H9 (cell line): ENCODE data around the gene PCNX4. TPM values are rescaled to one million over a fixed set of nuclear protein-coding genes. Genes with fewer than 3 reads are reported as not detected.

Experiments used
- DNase-seq: peaks from one replicate; pipeline ENCODE4 v3.0.0-alpha.2; 2017
- H2AFZ ChIP-seq: one replicate; pipeline ENCODE4 v1.6.1; 2013; ENCODE audit warnings: mild to moderate bottlenecking, low read length, control low read depth, moderate library complexity
- H2AK5ac ChIP-seq: 2 replicates; pipeline ENCODE4 v1.6.1; 2013; ENCODE audit warnings: low read length, control low read depth, mixed read lengths; ENCODE audit not compliant: insufficient read length
- H2BK120ac ChIP-seq: one replicate; pipeline ENCODE4 v1.6.1; 2013; ENCODE audit warnings: low read depth, mild to moderate bottlenecking, low read length, control low read depth, inconsistent platforms; ENCODE audit not compliant: poor library complexity, severe bottlenecking
- H2BK12ac ChIP-seq: 2 replicates; pipeline ENCODE4 v1.6.1; 2013; ENCODE audit warnings: low read length, control low read depth, mixed read lengths, low read depth; ENCODE audit not compliant: insufficient read length
- H2BK15ac ChIP-seq: 2 replicates; pipeline ENCODE4 v1.6.1; 2013; ENCODE audit warnings: low read depth, low read length, control low read depth
- H2BK20ac ChIP-seq: one replicate; pipeline ENCODE4 v1.6.1; 2013; ENCODE audit warnings: low read depth, mild to moderate bottlenecking, low read length, control low read depth, inconsistent platforms; ENCODE audit not compliant: poor library complexity, severe bottlenecking
- H2BK5ac ChIP-seq: 2 replicates; pipeline ENCODE4 v1.6.1; 2013; ENCODE audit warnings: low read length, control low read depth, mixed read lengths; ENCODE audit not compliant: insufficient read length
- H3K14ac ChIP-seq: 2 replicates; pipeline ENCODE4 v1.6.1; 2013; ENCODE audit warnings: low read length, control low read depth; ENCODE audit not compliant: insufficient read depth
- H3K18ac ChIP-seq: 2 replicates; pipeline ENCODE4 v1.6.1; 2013; ENCODE audit warnings: low read depth, mild to moderate bottlenecking, mixed read lengths, low read length, control low read depth; ENCODE audit not compliant: insufficient read length
- H3K23ac ChIP-seq: 2 replicates; pipeline ENCODE4 v1.6.1; 2013; ENCODE audit warnings: low read length, control low read depth, mixed read lengths, low read depth; ENCODE audit not compliant: insufficient read length
- H3K23me2 ChIP-seq: 2 replicates; pipeline ENCODE4 v1.6.1; 2013; ENCODE audit warnings: low read depth, mild to moderate bottlenecking, mixed read lengths, low read length, control low read depth; ENCODE audit not compliant: insufficient read length, poor library complexity, severe bottlenecking
- H3K27ac ChIP-seq: 2 replicates; pipeline ENCODE4 v1.5.1; 2013; ENCODE audit warnings: low read length, control low read depth, mixed read lengths, low read depth; ENCODE audit not compliant: insufficient read length
- H3K27me3 ChIP-seq: 2 replicates; pipeline ENCODE4 v1.6.1; 2013; ENCODE audit warnings: low read length, control low read depth, inconsistent platforms; ENCODE audit not compliant: insufficient read depth
- H3K4ac ChIP-seq: 2 replicates; pipeline ENCODE4 v1.6.1; 2013; ENCODE audit warnings: low read depth, mild to moderate bottlenecking, control low read depth, inconsistent platforms, low read length, moderate library complexity
- H3K4me1 ChIP-seq: 2 replicates; pipeline ENCODE4 v1.6.1; 2013; ENCODE audit warnings: low read length, control low read depth, inconsistent platforms; ENCODE audit not compliant: insufficient read depth
- H3K4me2 ChIP-seq: 2 replicates; pipeline ENCODE4 v1.6.1; 2013; ENCODE audit warnings: low read length, control low read depth, mixed read lengths; ENCODE audit not compliant: insufficient read length, insufficient read depth
- H3K56ac ChIP-seq: 2 replicates; pipeline ENCODE4 v1.6.1; 2013; ENCODE audit warnings: low read depth, mild to moderate bottlenecking, mixed read lengths, low read length, control low read depth; ENCODE audit not compliant: insufficient read length
- H3K79me1 ChIP-seq: 2 replicates; pipeline ENCODE4 v1.6.1; 2013; ENCODE audit warnings: low read depth, mild to moderate bottlenecking, moderate library complexity, low read length, control low read depth, inconsistent platforms; ENCODE audit not compliant: insufficient read depth, poor library complexity, severe bottlenecking
- H3K79me2 ChIP-seq: 2 replicates; pipeline ENCODE4 v1.6.1; 2013; ENCODE audit warnings: low read length, control low read depth, inconsistent platforms; ENCODE audit not compliant: insufficient read depth
- H3K9ac ChIP-seq: 2 replicates; pipeline ENCODE4 v1.6.1; 2013; ENCODE audit warnings: low read length, control low read depth, mixed read lengths; ENCODE audit not compliant: insufficient read length; ENCODE audit errors: extremely low read depth
- H3K9me3 ChIP-seq: one replicate; pipeline ENCODE4 v1.6.1; 2013; ENCODE audit warnings: low read depth, low read length, inconsistent platforms; ENCODE audit not compliant: control insufficient read depth
- H3T11ph ChIP-seq: one replicate; pipeline ENCODE4 v1.6.1; 2013; ENCODE audit warnings: mild to moderate bottlenecking, low read length, control low read depth, inconsistent platforms
- H4K20me1 ChIP-seq: one replicate; pipeline ENCODE4 v1.6.1; 2013; ENCODE audit not compliant: control insufficient read depth, insufficient read length, insufficient read depth
- H4K5ac ChIP-seq: 2 replicates; pipeline ENCODE4 v1.6.1; 2013; ENCODE audit warnings: low read depth, mild to moderate bottlenecking, mixed read lengths, low read length, control low read depth; ENCODE audit not compliant: insufficient read length
- H4K8ac ChIP-seq: replicated peaks from 2 replicates; pipeline ENCODE4 v1.6.1; 2013; ENCODE audit warnings: low read length, control low read depth, mixed read lengths, low read depth; ENCODE audit not compliant: insufficient read length
- H4K91ac ChIP-seq: 2 replicates; pipeline ENCODE4 v1.6.1; 2013; ENCODE audit warnings: low read depth, mild to moderate bottlenecking, moderate library complexity, mixed read lengths, low read length, control low read depth; ENCODE audit not compliant: insufficient read length
- H3K27ac Mint-ChIP-seq, 3 experiments: 2 replicates in 2 of 3; 3 replicates in 1 of 3; pipeline ENCODE4 v1.8.0; 2020 to 2021; ENCODE audit warnings: mixed read lengths in 3 of 3, mild to moderate bottlenecking in 1 of 3, moderate library complexity in 1 of 3
- H3K27me3 Mint-ChIP-seq: 2 replicates; pipeline ENCODE4 v1.8.0; 2021; ENCODE audit warnings: low read depth, mild to moderate bottlenecking, moderate library complexity, mixed read lengths
- H3K36me3 Mint-ChIP-seq, 3 experiments: 2 replicates in 2 of 3; 3 replicates in 1 of 3; pipeline ENCODE4 v1.8.0; 2020 to 2021; ENCODE audit warnings: low read depth in 3 of 3, mixed read lengths in 3 of 3; ENCODE audit not compliant: insufficient read depth in 1 of 3
- H3K4me1 Mint-ChIP-seq, 2 experiments: 2 replicates each; pipeline ENCODE4 v1.8.0; 2020; ENCODE audit warnings: mixed read lengths in 2 of 2
- H3K4me3 Mint-ChIP-seq, 2 experiments: 2 replicates in 1 of 2; 3 replicates in 1 of 2; pipeline ENCODE4 v1.8.0; 2020 to 2021; ENCODE audit warnings: mild to moderate bottlenecking in 2 of 2, mixed read lengths in 2 of 2, moderate library complexity in 1 of 2
- H3K9me3 Mint-ChIP-seq, 2 experiments: 2 replicates in 1 of 2; 3 replicates in 1 of 2; pipeline ENCODE4 v1.8.0; 2020; ENCODE audit warnings: mild to moderate bottlenecking in 2 of 2, mixed read lengths in 2 of 2, moderate library complexity in 1 of 2
- WGBS: extraction: QIAGEN DNeasy Blood & Tissue Kit; methylation state at CpG from one replicate; pipeline ENCODE4 v1.1.7; 2013; ENCODE audit warnings: missing lambda C conversion rate, low lambda C conversion rate, mixed read lengths; ENCODE audit not compliant: insufficient read length; ENCODE audit errors: extremely low coverage; 5-methylcytosine and 5-hydroxymethylcytosine counted together
- total RNA-seq: library from RNA; stranded (reverse); gene quantifications from 2 replicates; pipeline ENCODE4 v1.2.1, GENCODE V29; 2021
- TF ChIP-seq, protein P1 (sequence below): fragments of 200-600 bp; sonication (generic); conservative IDR thresholded peaks from 3 replicates; pipeline ENCODE4 v1.8.0; 2021; ENCODE audit warnings: antibody characterized with exemption, mild to moderate bottlenecking

PCNX4 gene
- total RNA-seq, 1 experiment from 2014 or later, result 40.0 TPM

DNA sequence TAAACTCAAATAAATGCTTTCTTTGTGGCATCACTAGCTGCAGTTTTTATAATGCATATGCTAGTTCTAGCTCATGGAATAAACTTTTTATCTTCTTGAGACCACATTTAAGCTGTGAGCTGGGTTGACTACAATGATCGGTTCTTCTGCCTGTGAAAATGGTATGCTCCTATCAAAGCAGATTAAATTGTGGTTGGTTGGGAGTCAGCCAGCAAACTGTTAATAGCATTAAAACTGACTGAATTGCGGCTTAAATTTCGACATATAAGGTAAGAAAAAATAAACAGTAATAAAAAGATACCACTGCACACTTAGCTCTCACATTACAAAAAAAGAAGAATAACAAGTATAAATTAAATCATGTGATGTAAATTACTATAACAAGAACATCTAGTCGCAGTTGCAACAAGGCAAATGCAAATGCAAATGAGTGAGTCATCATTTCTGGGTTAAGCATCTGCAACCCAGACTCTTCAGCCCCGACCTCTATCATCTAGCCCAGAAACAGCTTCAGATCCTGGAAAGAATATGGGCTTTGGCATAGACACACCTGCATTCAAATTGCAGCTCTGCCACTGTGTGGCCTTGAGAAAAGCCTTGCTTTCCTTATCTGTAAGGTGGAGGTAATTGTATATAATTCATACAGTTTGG is 93.3 kb downstream of the PCNX4 start:
- Histone ChIP-seq H3K23ac (no peak overlapping the region), H2AK5ac (no peak overlapping the region), H3K79me2 (no peaks in the 10 kb centered on the region), H3K4ac (no peak overlapping the region), H3K18ac (no peak overlapping the region), H3K79me1 (no peaks in the 10 kb centered on the region), H2BK20ac (no peak overlapping the region), H3K27ac (no peak overlapping the region), H4K5ac (no peak overlapping the region), H3K23me2 (no peaks in the 10 kb centered on the region), H4K8ac (no peak overlapping the region), H3K9me3 (no peaks in the 10 kb centered on the region), H3K4me1 (no peaks in the 10 kb centered on the region), H2BK15ac (no peak overlapping the region), H2AFZ (no peak overlapping the region), H3K14ac (no peak overlapping the region), H4K91ac (no peak overlapping the region), H2BK120ac (no peak overlapping the region), H3K56ac (no peak overlapping the region), H4K20me1 (no peaks in the 10 kb centered on the region), H3K27me3 (no peaks in the 10 kb centered on the region; the same call in 1 of the 2 replicates), H2BK5ac (no peak overlapping the region), H2BK12ac (no peak overlapping the region), H3T11ph (no peak overlapping the region), H3K4me2 (no peak overlapping the region), H3K9ac (no peak overlapping the region)
- no CpG with 5 or more reads among the region's 5 CpGs for WGBS
- peaks cover 5 to 12% of the 10 kb centered on the region in 2 experiments; a peak in 3 of 4 replicates for H3K4me1 Mint-ChIP-seq
- TF ChIP-seq, protein P1, sequence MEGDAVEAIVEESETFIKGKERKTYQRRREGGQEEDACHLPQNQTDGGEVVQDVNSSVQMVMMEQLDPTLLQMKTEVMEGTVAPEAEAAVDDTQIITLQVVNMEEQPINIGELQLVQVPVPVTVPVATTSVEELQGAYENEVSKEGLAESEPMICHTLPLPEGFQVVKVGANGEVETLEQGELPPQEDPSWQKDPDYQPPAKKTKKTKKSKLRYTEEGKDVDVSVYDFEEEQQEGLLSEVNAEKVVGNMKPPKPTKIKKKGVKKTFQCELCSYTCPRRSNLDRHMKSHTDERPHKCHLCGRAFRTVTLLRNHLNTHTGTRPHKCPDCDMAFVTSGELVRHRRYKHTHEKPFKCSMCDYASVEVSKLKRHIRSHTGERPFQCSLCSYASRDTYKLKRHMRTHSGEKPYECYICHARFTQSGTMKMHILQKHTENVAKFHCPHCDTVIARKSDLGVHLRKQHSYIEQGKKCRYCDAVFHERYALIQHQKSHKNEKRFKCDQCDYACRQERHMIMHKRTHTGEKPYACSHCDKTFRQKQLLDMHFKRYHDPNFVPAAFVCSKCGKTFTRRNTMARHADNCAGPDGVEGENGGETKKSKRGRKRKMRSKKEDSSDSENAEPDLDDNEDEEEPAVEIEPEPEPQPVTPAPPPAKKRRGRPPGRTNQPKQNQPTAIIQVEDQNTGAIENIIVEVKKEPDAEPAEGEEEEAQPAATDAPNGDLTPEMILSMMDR, result no peak
- no peak overlapping the region for H3K4me3 Mint-ChIP-seq
- no peaks in the 10 kb centered on the region for H3K27me3 Mint-ChIP-seq
- no peak overlapping the region; a peak in 1 of 7 replicates for H3K27ac Mint-ChIP-seq
- no peaks in the 10 kb centered on the region for H3K9me3 Mint-ChIP-seq
- H3K36me3 Mint-ChIP-seq, result no peaks in the 10 kb centered on the region
- DNase-seq, result no peak
